Mesenchymal stem cell (in vitro differentiated cells and primary cell): ENCODE measurements around the gene XIRP1.

Experiments used
- DNase-seq: peaks from one replicate; pipeline ENCODE4 v3.0.0-alpha.2; 2013
- H2AFZ ChIP-seq: one replicate; pipeline ENCODE4 v1.6.1; 2013; ENCODE audit warnings: low read depth, mild to moderate bottlenecking, control low read depth, inconsistent platforms, low read length, moderate library complexity
- H2AK5ac ChIP-seq: 2 replicates; pipeline ENCODE4 v1.6.1; 2013; ENCODE audit warnings: low read length, moderate library complexity, mild to moderate bottlenecking, inconsistent platforms; ENCODE audit not compliant: severe bottlenecking
- H2BK120ac ChIP-seq: one replicate; pipeline ENCODE4 v1.6.1; 2013; ENCODE audit warnings: low read depth, mild to moderate bottlenecking, inconsistent platforms, low read length, moderate library complexity
- H2BK12ac ChIP-seq, 2 experiments: one replicate each; pipeline ENCODE4 v1.6.1; 2013; ENCODE audit warnings: inconsistent platforms in 2 of 2, low read length in 2 of 2, mild to moderate bottlenecking in 2 of 2, moderate library complexity in 2 of 2, control low read depth in 1 of 2
- H2BK15ac ChIP-seq: one replicate; pipeline ENCODE4 v1.6.1; 2013; ENCODE audit warnings: mild to moderate bottlenecking, low read depth, inconsistent platforms; ENCODE audit not compliant: poor library complexity, severe bottlenecking
- H2BK5ac ChIP-seq: 2 replicates; pipeline ENCODE4 v1.6.1; 2013; ENCODE audit warnings: low read depth, mild to moderate bottlenecking, low read length, control low read depth, inconsistent platforms; ENCODE audit not compliant: poor library complexity, severe bottlenecking
- H3K14ac ChIP-seq, 2 experiments: one replicate each; pipeline ENCODE4 v1.6.1; 2013; ENCODE audit warnings: inconsistent platforms in 2 of 2, low read length in 2 of 2, control low read depth in 1 of 2, mild to moderate bottlenecking in 1 of 2, moderate library complexity in 1 of 2
- H3K18ac ChIP-seq, 2 experiments: one replicate each; pipeline ENCODE4 v1.6.1; 2013; ENCODE audit warnings: inconsistent platforms in 2 of 2, low read length in 2 of 2, control low read depth in 1 of 2, low read depth in 1 of 2, mild to moderate bottlenecking in 1 of 2
- H3K23ac ChIP-seq, 2 experiments: one replicate each; pipeline ENCODE4 v1.6.1; 2013; ENCODE audit warnings: inconsistent platforms in 2 of 2, low read length in 2 of 2, mild to moderate bottlenecking in 2 of 2, moderate library complexity in 2 of 2, control low read depth in 1 of 2
- H3K27ac ChIP-seq: 2 replicates; pipeline ENCODE4 v1.5.1; 2013; ENCODE audit warnings: mild to moderate bottlenecking, moderate library complexity, low read length, control low read depth, inconsistent platforms; ENCODE audit not compliant: poor library complexity, severe bottlenecking
- H3K27me3 ChIP-seq, 2 experiments: 2 replicates each; pipeline versions ENCODE4 v1.6.1 to v1.7.0; 2013; ENCODE audit warnings: low read length in 2 of 2, mild to moderate bottlenecking in 2 of 2, moderate library complexity in 2 of 2, control low read depth in 1 of 2, inconsistent platforms in 1 of 2; ENCODE audit not compliant: control insufficient read depth in 1 of 2, insufficient read depth in 1 of 2
- H3K36me3 ChIP-seq, 2 experiments: 2 replicates each; pipeline versions ENCODE4 v1.6.1 to v1.7.0; 2013; ENCODE audit warnings: low read length in 2 of 2, control low read depth in 1 of 2, inconsistent platforms in 1 of 2, low read depth in 1 of 2, mild to moderate bottlenecking in 1 of 2; ENCODE audit not compliant: insufficient read depth in 2 of 2, control insufficient read depth in 1 of 2
- H3K4ac ChIP-seq, 2 experiments: one replicate each; pipeline ENCODE4 v1.6.1; 2013; ENCODE audit warnings: inconsistent platforms in 2 of 2, low read length in 2 of 2, mild to moderate bottlenecking in 2 of 2, moderate library complexity in 2 of 2, control low read depth in 1 of 2, low read depth in 1 of 2
- H3K4me1 ChIP-seq: 2 replicates; pipeline ENCODE4 v1.6.1; 2013; ENCODE audit warnings: low read depth, low read length, control low read depth; ENCODE audit not compliant: control insufficient read depth, insufficient read depth
- H3K4me2 ChIP-seq: 2 replicates; pipeline ENCODE4 v1.6.1; 2013; ENCODE audit warnings: low read length, mild to moderate bottlenecking, inconsistent platforms; ENCODE audit not compliant: poor library complexity, severe bottlenecking
- H3K4me3 ChIP-seq, 2 experiments: 2 replicates each; pipeline versions ENCODE4 v1.5.1 to v1.7.0; 2013; ENCODE audit warnings: low read length in 2 of 2, mild to moderate bottlenecking in 2 of 2, control low read depth in 1 of 2, low read depth in 1 of 2; ENCODE audit not compliant: insufficient read depth in 1 of 2
- H3K79me1 ChIP-seq: replicated peaks from 2 replicates; pipeline ENCODE4 v1.6.1; 2013; ENCODE audit warnings: mild to moderate bottlenecking, control low read depth, low read length, inconsistent platforms; ENCODE audit not compliant: poor library complexity, severe bottlenecking
- H3K9ac ChIP-seq: 2 replicates; pipeline ENCODE4 v1.7.0; 2013; ENCODE audit warnings: mild to moderate bottlenecking, low read length, moderate library complexity
- H3K9me3 ChIP-seq: 2 replicates; pipeline ENCODE4 v1.7.0; 2013; ENCODE audit warnings: mild to moderate bottlenecking, low read length; ENCODE audit not compliant: control insufficient read depth
- H4K8ac ChIP-seq: one replicate; pipeline ENCODE4 v1.6.1; 2013; ENCODE audit warnings: inconsistent platforms, mild to moderate bottlenecking, low read length, moderate library complexity
- H4K91ac ChIP-seq: one replicate; pipeline ENCODE4 v1.6.1; 2013; ENCODE audit warnings: mild to moderate bottlenecking, low read length, inconsistent platforms
- WGBS: methylation state at CpG from one replicate; pipeline ENCODE4 v1.1.7; 2013; ENCODE audit warnings: mixed read lengths; 5-methylcytosine and 5-hydroxymethylcytosine counted together

XIRP1 gene

DNA sequence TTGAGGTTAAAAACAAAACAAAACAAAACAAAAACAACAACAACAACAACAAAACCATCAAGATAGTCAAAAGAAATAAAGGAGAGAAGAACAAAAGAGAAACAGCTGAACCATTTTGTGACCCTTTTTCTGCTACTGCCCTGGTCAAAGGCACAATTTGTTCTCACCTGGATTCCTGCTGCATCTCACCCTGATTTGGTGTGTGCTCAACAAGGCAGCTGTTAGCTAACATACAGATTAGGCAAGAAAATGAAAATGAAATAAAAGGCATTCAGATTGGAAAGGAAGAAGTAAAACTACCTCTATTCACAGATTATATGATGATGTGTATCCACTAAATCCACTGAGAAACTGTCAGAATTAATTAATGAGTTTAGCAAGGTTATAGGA, 28.7 kb upstream of the XIRP1 start:
- Histone ChIP-seq H3K27ac (no peak overlapping the region), H4K8ac (no peak overlapping the region), H3K4me1 (no peaks in the 10 kb centered on the region), H2AK5ac (no peak overlapping the region), H4K91ac (no peak overlapping the region), H3K4ac (no peak overlapping the region), H3K27me3 (peaks cover 31 to 48% of the 10 kb centered on the region in 2 experiments), H3K9ac (no peak overlapping the region), H3K18ac (no peak overlapping the region), H3K4me2 (no peak overlapping the region), H3K4me3 (no peak overlapping the region), H3K79me1 (no peaks in the 10 kb centered on the region), H2BK120ac (no peak overlapping the region), H3K36me3 (no peaks in the 10 kb centered on the region), H3K23ac (no peak overlapping the region), H3K14ac (no peak overlapping the region), H2AFZ (no peak overlapping the region), H2BK12ac (no peak overlapping the region), H2BK5ac (no peak overlapping the region), H3K9me3 (no peaks in the 10 kb centered on the region), H2BK15ac (no peak overlapping the region)
- no peak for DNase-seq

DNA sequence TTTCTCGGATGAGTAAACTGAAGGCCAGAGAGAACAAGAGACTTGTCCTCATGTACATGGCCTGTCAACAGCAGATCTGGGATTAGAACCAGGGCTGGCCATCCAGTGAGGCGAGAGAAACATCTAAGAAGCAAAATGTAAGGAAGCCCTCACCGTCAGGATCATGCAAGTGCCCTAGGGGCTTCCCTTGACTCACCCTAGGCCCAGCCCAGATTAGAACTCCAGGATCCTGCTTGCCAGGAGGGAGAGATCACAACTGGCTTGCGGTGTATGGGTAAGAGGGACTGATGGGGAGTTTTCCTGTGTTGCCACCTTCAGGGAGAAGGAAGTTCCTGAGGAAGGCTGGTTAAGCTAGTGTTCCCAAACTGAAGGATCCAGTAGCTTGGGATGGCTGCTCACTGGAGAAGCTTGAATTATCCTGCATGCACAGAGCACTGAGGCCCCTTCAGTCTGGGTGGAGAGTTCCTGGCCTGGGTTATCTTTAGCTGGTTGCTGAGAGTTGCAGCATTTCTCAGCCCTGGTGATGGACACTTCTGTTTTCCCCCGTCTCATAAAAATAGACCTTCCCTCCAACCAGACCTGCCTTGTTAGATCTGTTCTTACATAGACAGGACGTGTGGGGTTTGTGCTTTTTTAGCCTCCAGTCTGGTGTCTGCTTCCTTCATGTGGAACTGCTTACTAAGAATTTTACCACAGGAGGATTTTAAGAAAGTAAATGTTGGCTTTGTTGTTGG, 28.2 kb upstream of the XIRP1 start:
- H3K27me3 ChIP-seq = peaks cover 36 to 50% of the 10 kb centered on the region in 2 experiments
- no peak overlapping the region for H3K14ac ChIP-seq
- H2BK12ac ChIP-seq = no peak overlapping the region
- no peak overlapping the region for H2BK5ac ChIP-seq
- DNase-seq = no peak
- no peak overlapping the region for H3K9ac ChIP-seq
- no peaks in the 10 kb centered on the region for H3K79me1 ChIP-seq
- H3K4me2 ChIP-seq = no peak overlapping the region
- H3K18ac ChIP-seq = no peak overlapping the region
- no peak overlapping the region for H2AK5ac ChIP-seq
- WGBS = 79% methylated on average over 3 of the region's 6 CpGs
- no peaks in the 10 kb centered on the region for H3K9me3 ChIP-seq
- H3K36me3 ChIP-seq = no peaks in the 10 kb centered on the region
- no peaks in the 10 kb centered on the region for H3K4me1 ChIP-seq
- no peak overlapping the region for H4K8ac ChIP-seq
- H3K23ac ChIP-seq = no peak overlapping the region
- no peak overlapping the region for H2BK15ac ChIP-seq
- H3K4ac ChIP-seq = no peak overlapping the region
- H2AFZ ChIP-seq = no peak overlapping the region
- H4K91ac ChIP-seq = no peak overlapping the region
- H3K27ac ChIP-seq = no peak overlapping the region
- no peak overlapping the region for H3K4me3 ChIP-seq
- no peak overlapping the region for H2BK120ac ChIP-seq

DNA sequence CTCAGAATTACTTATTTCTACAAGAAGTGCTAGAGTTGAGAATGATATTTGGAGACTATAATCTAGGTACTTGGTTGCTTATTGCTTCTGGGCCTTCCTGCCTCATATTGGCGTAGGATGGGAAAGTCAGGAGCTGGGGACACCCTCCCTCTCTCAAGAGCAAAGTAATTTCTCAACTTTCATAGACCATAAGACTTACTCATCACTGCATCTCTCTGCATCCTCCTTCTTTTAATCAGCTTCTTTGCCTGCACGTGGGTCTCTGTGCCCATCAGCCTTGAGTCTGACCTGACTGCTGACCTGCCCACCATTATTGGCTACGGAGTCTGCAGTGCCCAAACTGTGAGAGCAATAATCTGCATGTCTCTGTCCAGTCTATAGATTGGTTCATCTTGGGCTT, 27.3 kb upstream of the XIRP1 start:
- H3K14ac ChIP-seq = peak overlapping the region in 1 of 2 experiments; percentile 77
- no peak overlapping the region for H2BK15ac ChIP-seq
- no peak overlapping the region for H4K8ac ChIP-seq
- H3K9me3 ChIP-seq = no peaks in the 10 kb centered on the region
- H3K27ac ChIP-seq = no peak overlapping the region
- no peak for DNase-seq
- no peak overlapping the region for H3K4ac ChIP-seq
- H2BK5ac ChIP-seq = no peak overlapping the region
- no peak overlapping the region for H2AK5ac ChIP-seq
- H3K79me1 ChIP-seq = no peaks in the 10 kb centered on the region
- H3K4me2 ChIP-seq = no peak overlapping the region
- 77% methylated on average over 3 of the region's 3 CpGs for WGBS
- no peak overlapping the region for H3K4me3 ChIP-seq
- H3K18ac ChIP-seq = no peak overlapping the region
- H3K36me3 ChIP-seq = no peaks in the 10 kb centered on the region
- H3K9ac ChIP-seq = no peak overlapping the region
- no peak overlapping the region for H2BK12ac ChIP-seq
- no peak overlapping the region for H4K91ac ChIP-seq
- H3K4me1 ChIP-seq = no peaks in the 10 kb centered on the region
- H3K23ac ChIP-seq = no peak overlapping the region
- H3K27me3 ChIP-seq = peaks cover 32 to 44% of the 10 kb centered on the region in 2 experiments
- H2BK120ac ChIP-seq = no peak overlapping the region
- no peak overlapping the region for H2AFZ ChIP-seq

DNA sequence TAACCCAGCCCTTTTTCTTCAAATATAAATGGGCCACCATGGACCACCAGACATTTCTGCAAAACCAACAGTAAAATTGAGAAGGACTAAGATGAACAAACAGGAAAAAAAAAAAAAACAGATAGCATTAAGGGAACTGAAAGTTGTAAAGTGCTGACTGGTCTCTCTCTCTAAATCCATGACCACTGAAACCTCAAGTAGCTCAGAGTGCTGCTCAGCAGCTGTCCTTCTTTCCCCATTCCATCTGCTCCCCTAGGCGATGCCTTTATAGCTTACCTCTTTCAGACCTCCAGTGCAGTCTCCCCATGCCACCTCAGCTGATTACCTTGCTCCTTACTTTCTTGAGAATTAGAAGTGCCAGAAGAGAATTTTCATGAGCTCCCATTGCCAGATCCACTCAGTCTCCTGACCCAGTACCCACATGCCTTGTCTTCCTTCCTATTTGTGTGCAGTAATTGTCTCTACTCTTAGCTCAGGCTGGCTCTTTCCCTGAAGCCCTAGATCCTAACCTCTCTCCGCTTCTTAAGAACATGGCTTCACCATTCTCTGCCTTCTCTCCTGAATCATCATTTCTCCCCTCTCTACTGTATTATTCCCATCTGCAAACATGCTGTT, 23.9 kb upstream of the XIRP1 start:
- H2BK5ac ChIP-seq = no peak overlapping the region
- H3K23ac ChIP-seq = no peak overlapping the region
- H3K14ac ChIP-seq = no peak overlapping the region
- H3K9me3 ChIP-seq = no peaks in the 10 kb centered on the region
- no peak overlapping the region for H3K18ac ChIP-seq
- 90% methylated on average over 2 of the region's 2 CpGs for whole genome bisulfite sequencing
- no peaks in the 10 kb centered on the region for H3K79me1 ChIP-seq
- peaks cover 42 to 48% of the 10 kb centered on the region in 2 experiments for H3K27me3 ChIP-seq
- H2BK15ac ChIP-seq = no peak overlapping the region
- H3K27ac ChIP-seq = no peak overlapping the region
- H3K9ac ChIP-seq = no peak overlapping the region
- no peak overlapping the region for H4K8ac ChIP-seq
- H2BK12ac ChIP-seq = no peak overlapping the region
- H4K91ac ChIP-seq = no peak overlapping the region
- no peak overlapping the region for H2AK5ac ChIP-seq
- no peak overlapping the region for H3K4me2 ChIP-seq
- no peak overlapping the region for H3K4ac ChIP-seq
- no peak overlapping the region for H2AFZ ChIP-seq
- H3K4me3 ChIP-seq = no peak overlapping the region
- H2BK120ac ChIP-seq = no peak overlapping the region
- no peaks in the 10 kb centered on the region for H3K36me3 ChIP-seq
- DNase-seq = no peak
- H3K4me1 ChIP-seq = no peaks in the 10 kb centered on the region
